ENCODE results near the gene PLCB1. TPM values are rescaled to one million over a fixed set of nuclear protein-coding genes. Genes with fewer than 3 reads are reported as not detected.

Gene PLCB1
- total RNA-seq, 4 donors from 2014 or later: 7.2 to 28.1 (median 9.6) TPM

- H3K36me3 ChIP-seq: no peaks in the 10 kb centered on the region
- no peak for DNase-seq
- TF ChIP-seq CTCF (IDR thresholded peaks at IDR 0.05): no peak
- no peak for TF ChIP-seq POLR2A (IDR thresholded peaks at IDR 0.05)
- no peaks in the 10 kb centered on the region for H3K4me1 ChIP-seq
- no peak overlapping the region for H3K4me3 ChIP-seq
- no peak overlapping the region for H3K27ac ChIP-seq
- H3K27me3 ChIP-seq: no peaks in the 10 kb centered on the region
- no peaks in the 10 kb centered on the region for H3K9me3 ChIP-seq
These were observed 64.0 kb downstream of the PLCB1 start for GRCh38 chr20:8196096-8196495.

GRCh38 chr20:8200220-8200619, 68.2 kb downstream of the PLCB1 start:
- H3K9me3 ChIP-seq: no peaks in the 10 kb centered on the region
- no peak overlapping the region for H3K4me3 ChIP-seq
- DNase-seq: no peak
- TF ChIP-seq CTCF (IDR thresholded peaks at IDR 0.05) (no peak), POLR2A (IDR thresholded peaks at IDR 0.05) (no peak)
- no peaks in the 10 kb centered on the region for H3K4me1 ChIP-seq
- H3K36me3 ChIP-seq: no peaks in the 10 kb centered on the region
- no peaks in the 10 kb centered on the region for H3K27me3 ChIP-seq
- H3K27ac ChIP-seq: no peak overlapping the region

- Histone ChIP-seq H3K4me1 (no peaks in the 10 kb centered on the region), H3K36me3 (no peaks in the 10 kb centered on the region), H3K27me3 (no peaks in the 10 kb centered on the region), H3K27ac (no peak overlapping the region), H3K4me3 (no peak overlapping the region), H3K9me3 (no peaks in the 10 kb centered on the region)
- DNase-seq: no peak
- TF ChIP-seq POLR2A (IDR thresholded peaks at IDR 0.05): no peak
- TF ChIP-seq CTCF (IDR thresholded peaks at IDR 0.05): no peak
These were observed 71.3 kb downstream of the PLCB1 start for GRCh38 chr20:8203366-8203765.

- TF ChIP-seq POLR2A (IDR thresholded peaks at IDR 0.05) (no peak), CTCF (IDR thresholded peaks at IDR 0.05) (no peak)
- Histone ChIP-seq H3K4me3 (no peak overlapping the region), H3K9me3 (no peaks in the 10 kb centered on the region), H3K36me3 (no peaks in the 10 kb centered on the region), H3K27me3 (no peaks in the 10 kb centered on the region), H3K4me1 (no peaks in the 10 kb centered on the region), H3K27ac (no peak overlapping the region)
- DNase-seq: no peak
These were observed 73.9 kb downstream of the PLCB1 start for GRCh38 chr20:8205996-8206395.

- no peak overlapping the region for H3K27ac ChIP-seq
- DNase-seq: no peak
- H3K9me3 ChIP-seq: no peaks in the 10 kb centered on the region
- no peak overlapping the region for H3K4me3 ChIP-seq
- TF ChIP-seq CTCF (IDR thresholded peaks at IDR 0.05): no peak
- no peak for TF ChIP-seq POLR2A (IDR thresholded peaks at IDR 0.05)
- no peaks in the 10 kb centered on the region for H3K27me3 ChIP-seq
- H3K36me3 ChIP-seq: no peaks in the 10 kb centered on the region
- no peaks in the 10 kb centered on the region for H3K4me1 ChIP-seq
These were observed 76.2 kb downstream of the PLCB1 start for GRCh38 chr20:8208226-8208625.

GRCh38 chr20:8209061-8209460, 77.0 kb downstream of the PLCB1 start:
- DNase-seq: no peak
- TF ChIP-seq POLR2A (IDR thresholded peaks at IDR 0.05) (no peak), CTCF (IDR thresholded peaks at IDR 0.05) (no peak)
- no peaks in the 10 kb centered on the region for H3K27me3 ChIP-seq
- H3K4me1 ChIP-seq: no peaks in the 10 kb centered on the region
- H3K4me3 ChIP-seq: no peak overlapping the region
- no peaks in the 10 kb centered on the region for H3K9me3 ChIP-seq
- no peak overlapping the region for H3K27ac ChIP-seq
- no peaks in the 10 kb centered on the region for H3K36me3 ChIP-seq

Data from Peyer's patch (tissue), 4 donors.